ENCODE data around the gene ANO7. TPM values are rescaled to one million over a fixed set of nuclear protein-coding genes. Genes with fewer than 3 reads are reported as not detected.
"Not testable (repeated sequence)": the region's sequence is repeated elsewhere in the genome, so short reads cannot be mapped to it uniquely, and the experiment has no call there.

Gene ANO7
- total RNA-seq, 1 donor from 2014 or later, result 1.0 TPM

GRCh38 chr2:241190291-241190981, 2.0 kb downstream of the ANO7 start:
- no peak for DNase-seq (ENCODE audit: low read depth in 2 of 2)

- no peak for DNase-seq (ENCODE audit: low read depth in 2 of 2)
Measured at GRCh38 chr2:241191081-241191480, 2.6 kb downstream of the ANO7 start.

GRCh38 chr2:241193271-241193670, 4.8 kb downstream of the ANO7 start:
- DNase-seq (ENCODE audit: low read depth in 2 of 2), result no peak

GRCh38 chr2:241194811-241195210, 6.3 kb downstream of the ANO7 start:
- no peak for DNase-seq (ENCODE audit: low read depth in 2 of 2)

DNA sequence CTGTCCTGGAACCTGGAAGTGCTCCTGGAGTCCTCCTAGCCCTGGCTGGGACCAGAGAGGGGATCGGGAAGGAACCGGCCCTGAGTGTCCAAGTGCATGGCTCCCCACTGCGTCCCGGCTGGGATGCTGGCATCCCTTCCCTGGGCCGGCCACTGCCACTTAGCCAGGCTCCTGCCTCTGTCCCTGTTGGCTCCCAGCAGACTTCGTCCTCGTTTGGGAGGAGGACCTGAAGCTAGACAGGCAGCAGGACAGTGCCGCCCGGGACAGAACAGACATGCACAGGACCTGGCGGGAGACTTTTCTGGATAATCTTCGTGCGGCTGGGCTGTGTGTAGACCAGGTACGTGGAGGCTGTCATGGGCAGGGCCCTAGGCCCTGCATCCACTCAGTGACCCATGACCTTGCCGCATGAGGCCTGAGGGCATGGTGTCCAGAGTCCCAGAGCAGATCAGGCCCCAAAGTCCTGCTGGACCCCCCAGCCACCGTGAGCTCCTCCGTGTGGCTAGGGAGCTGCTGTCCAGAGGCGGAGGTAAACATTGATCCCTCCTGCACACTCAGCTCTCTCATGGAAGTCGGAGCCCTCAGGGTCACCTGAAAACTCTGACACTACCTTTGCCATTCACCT, 7.1 kb downstream of the ANO7 start:
- DNase-seq (ENCODE audit: low read depth in 2 of 2), result no peak

DNA sequence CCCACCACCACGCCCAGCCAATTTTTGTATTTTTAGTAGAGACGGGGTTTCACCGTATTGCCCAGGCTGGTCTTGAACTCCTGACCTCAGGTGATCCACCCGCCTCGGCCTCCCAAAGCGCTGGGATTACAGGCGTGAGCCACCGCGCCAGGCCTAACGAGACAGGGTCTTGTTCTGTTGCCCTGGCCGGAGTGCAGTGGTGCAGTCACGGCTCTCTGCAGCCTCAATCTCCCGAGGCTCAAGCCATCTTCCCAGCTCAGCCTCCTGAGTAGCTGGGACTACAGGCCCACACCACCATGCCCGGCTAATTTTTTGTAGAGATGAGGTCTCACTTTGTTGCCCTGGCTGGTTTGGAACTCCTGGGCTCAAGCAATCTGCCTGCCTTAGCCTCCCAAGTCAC, 8.8 kb downstream of the ANO7 start:
- not testable (repeated sequence) for DNase-seq (ENCODE audit: low read depth in 2 of 2)

GRCh38 chr2:241197947-241198346, 9.5 kb downstream of the ANO7 start:
- DNase-seq (ENCODE audit: low read depth in 2 of 2), result no peak

DNA sequence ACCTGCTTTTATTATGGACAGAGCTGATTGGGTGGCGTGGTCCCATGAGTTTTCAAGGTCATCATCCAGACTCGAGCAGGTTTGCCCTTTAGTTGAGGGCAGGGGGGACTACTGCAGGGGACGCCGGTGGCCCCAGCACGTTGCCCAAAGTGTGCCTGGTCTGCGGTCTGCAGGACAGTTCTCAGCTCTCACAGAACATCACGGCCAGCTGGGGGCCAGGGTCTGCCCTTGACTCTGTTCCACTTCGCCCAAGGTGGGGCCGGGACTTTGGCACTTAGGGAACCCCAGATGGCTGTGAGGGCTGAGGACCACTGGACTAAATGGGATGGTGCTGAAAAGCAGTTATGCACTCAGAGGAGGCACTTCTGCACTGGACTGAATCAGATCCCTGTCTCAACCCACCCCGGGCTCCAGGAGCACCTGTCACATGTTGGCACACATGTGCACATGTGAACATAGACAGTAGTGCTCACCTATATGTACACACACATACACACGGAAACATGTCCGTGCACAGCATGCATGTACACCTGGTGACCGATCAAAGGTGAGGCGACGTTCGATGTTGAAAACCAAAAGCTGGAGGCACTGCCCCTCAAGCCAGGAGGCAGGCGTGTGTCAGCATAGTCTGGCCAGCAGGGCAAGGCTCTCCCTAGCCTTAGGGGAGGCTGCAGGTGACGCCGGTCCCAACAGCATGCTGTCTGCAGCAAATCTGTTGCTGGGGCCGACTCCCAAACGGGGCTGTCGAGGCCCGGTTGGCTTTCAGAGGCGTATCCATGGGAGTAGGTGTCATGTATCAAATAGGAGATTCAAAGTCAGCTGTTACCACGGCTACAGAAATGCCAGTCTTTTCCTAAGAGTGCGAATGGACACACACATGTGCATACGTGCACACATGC, 10.2 kb downstream of the ANO7 start:
- DNase-seq (ENCODE audit: low read depth in 2 of 2), result no peak

DNA sequence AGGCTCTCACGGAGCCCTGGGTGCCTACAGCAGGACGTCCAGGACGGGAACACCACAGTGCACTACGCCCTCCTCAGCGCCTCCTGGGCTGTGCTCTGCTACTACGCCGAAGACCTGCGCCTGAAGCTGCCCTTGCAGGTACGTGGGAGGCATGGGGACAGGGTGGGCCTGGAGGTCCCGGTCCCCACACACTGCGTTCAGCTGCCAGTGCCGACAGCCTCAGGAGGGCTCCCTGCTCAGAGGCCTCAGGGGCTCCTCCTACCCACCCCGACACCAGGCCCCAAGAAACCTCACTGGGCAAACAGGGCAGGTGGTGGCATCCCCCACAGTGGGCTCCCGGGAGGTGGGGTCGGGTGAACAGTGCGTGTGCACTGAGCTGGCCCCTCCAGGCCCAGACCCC, 10.8 kb downstream of the ANO7 start:
- DNase-seq (ENCODE audit: low read depth in 2 of 2), result no peak

GRCh38 chr2:241199897-241200821, 11.7 kb downstream of the ANO7 start:
- no peak for DNase-seq (ENCODE audit: low read depth in 2 of 2)

DNA sequence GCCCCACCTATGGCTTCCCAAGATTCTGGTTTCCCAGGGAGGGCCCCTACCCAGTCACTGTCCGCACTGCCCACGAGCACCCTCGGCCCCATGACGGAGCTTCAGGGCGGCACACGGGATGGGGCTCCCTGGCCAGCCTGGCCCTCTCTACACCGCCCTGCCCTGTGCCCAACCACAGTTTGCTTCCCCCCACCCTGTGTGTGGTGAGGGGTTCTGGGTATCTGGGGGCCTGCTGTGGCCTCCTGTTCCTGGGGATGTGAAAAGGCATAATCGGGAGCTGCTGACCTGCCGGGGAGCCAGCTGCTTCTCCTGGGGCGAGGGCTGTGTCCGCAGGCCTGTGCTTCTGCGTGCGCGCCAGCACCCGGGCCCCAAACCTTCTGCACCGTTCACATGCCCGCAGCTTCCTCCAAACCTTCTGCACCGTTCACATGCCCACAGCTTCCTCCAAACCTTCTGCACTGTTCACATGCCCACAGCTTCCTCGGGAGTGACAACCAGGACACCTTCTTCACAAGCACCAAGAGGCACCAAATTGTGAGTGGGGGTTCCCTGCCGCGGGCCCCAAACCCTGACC, 12.4 kb downstream of the ANO7 start:
- no peak for DNase-seq (ENCODE audit: low read depth in 2 of 2)

DNA sequence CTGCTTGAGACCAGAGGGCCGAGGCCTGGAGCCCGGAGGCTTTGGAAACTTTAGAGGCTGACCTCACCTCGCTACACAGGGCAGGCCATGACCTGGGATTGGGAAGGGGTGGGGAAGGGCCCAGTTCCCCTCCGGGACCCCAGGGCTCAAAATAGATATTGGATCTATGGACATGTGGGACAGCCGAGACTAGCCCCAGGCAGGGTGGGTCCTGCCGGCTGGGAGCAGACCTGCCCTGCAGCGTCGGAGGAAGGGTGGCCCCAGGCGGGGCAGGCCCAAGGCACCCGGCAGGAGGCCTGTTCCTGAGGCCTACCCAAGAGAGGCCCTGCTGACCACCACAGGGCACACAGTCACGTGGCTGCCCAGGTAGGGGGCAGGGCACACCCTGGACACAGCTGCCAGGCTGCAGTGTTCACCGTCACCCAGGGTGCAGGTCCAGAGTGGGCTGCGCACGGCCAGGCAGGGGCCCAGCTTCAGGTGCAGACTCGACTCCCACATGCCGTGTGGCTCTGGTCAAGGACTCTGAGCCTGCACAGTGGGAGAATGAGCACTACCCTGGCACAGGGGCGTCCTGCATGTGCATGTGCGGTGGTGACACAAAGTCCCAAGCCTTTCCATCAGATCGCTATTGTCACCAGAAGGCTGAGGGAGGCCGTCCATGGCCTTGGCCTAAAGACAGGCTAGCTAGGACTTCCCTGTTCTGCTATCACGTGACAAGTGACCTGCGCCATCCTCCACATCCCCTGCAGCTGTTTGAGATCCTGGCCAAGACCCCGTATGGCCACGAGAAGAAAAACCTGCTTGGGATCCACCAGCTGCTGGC, 13.2 kb downstream of the ANO7 start:
- DNase-seq (ENCODE audit: low read depth in 2 of 2), result no peak

DNA sequence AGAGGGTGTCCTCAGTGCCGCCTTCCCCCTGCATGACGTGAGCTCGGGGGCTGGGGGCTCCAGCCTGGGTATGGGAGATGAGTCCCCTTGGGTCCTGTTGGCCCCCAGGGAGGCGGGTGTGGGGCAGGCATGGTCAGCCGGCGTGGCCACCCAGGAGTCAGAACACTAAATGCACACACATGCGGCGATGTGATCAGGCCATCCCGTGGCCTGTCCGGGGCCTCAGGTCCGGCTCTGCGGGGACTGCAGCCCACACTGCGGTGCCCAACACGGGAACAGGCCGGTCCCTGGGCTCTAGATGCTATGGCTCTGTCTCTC, 13.8 kb downstream of the ANO7 start:
- no peak for DNase-seq (ENCODE audit: low read depth in 2 of 2)

GRCh38 chr2:241202681-241203080, 14.2 kb downstream of the ANO7 start:
- DNase-seq (ENCODE audit: low read depth in 2 of 2), result no peak

- no peak for DNase-seq (ENCODE audit: low read depth in 2 of 2)
Measured at GRCh38 chr2:241203218-241204009, 14.9 kb downstream of the ANO7 start.

DNA sequence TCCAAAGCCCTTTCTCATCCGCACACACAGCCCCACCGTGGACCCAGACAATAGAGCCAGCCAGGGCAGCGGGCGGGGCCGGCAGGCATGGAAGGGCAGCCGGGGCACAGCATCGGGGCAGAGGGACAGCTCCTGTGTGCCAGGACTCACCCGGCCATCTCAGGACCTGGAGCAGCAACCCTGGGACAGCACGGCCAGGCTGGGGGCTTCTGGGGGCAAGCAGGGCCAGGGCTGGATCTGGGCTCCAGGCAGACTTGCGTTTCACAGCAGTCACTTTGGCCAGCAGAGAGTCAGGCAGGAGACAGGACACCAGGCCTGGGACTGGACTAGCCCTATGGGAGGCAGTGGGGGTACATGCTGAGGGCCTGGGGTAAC, 15.5 kb downstream of the ANO7 start:
- DNase-seq (ENCODE audit: low read depth in 2 of 2), result no peak

DNA sequence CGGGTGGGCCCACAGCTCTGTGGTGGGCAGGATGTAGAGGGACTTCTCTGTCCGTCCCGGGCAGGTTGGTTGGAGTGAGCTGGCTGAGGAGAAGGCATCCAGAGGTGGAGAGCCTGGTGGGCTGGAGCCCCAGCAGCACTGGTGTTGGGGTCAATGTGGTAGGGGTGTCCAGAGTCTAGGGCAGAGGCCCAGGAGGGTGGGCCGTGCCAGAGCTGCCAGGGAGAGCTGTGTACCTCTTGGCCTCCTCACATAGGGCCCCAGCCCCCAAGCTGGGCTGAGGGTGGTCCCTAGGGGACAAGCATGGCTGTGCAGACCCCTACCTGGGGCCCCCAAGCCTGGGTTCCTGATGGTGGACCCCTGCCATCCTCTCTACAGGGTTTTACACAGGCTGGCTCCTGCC, 16.0 kb downstream of the ANO7 start:
- no peak for DNase-seq (ENCODE audit: low read depth in 2 of 2)

- no peak for DNase-seq (ENCODE audit: low read depth in 2 of 2)
Measured at GRCh38 chr2:241205086-241205485, 16.6 kb downstream of the ANO7 start.

DNA sequence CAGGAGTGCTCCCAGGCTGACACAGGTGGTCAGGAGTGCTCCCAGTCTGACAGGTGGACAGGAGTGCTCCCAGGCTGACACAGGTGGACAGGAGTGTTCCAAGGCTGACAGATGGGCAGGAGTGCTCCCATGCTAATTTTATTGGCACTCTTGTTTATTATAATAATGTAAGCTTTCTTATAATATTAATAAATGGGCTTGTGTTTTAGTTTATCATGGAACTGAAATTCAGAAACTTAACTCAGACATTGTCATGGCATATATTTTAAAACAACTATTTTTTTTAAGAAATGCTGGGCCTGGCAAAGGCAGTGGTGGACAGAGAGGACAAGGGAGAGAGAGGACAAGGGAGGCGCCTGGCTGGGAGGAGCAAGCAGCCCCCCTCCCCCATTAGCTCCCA, 18.7 kb downstream of the ANO7 start:
- DNase-seq (ENCODE audit: low read depth in 2 of 2), result no peak

- DNase-seq (ENCODE audit: low read depth in 2 of 2), result no peak
Measured at GRCh38 chr2:241207641-241208040, 19.2 kb downstream of the ANO7 start.

All from dermis microvascular lymphatic vessel endothelial cell (primary cell).